HG03442 (cell line): ENCODE results near the gene RTN4RL2.

ENCODE experiments used
- ATAC-seq: cut with Tn5 transposase; IDR thresholded peaks from one replicate; pipeline ENCODE4 v1.9.1; 2021; ENCODE audit warnings: mild to moderate bottlenecking, moderate library complexity; ENCODE audit not compliant: unreplicated experiment

RTN4RL2 gene

GRCh38 chr11:57497303-57498247 lies 37.2 kb downstream of the RTN4RL2 start:
- ATAC-seq = no peak

DNA sequence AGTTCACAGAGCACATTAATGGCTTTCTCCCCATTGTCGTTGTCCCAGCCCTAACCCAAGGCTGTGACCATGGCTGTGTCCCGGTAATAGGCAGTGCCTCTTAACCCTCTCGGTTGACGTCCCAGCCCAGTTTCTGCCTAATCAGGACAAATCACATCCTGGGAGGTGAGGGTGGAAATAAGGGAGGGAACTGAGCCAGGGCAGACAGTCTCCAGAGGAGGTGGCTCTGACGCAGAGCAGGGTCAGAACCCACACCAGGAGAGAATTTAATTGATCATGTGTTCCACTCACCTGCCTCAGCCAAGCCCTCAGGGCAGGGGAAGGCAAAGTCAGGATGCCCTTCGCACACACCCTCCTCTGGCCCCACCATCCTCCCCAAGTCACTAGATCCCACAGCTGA lies 38.2 kb downstream of the RTN4RL2 start:
- ATAC-seq = no peak

GRCh38 chr11:57499413-57499982 lies 39.2 kb downstream of the RTN4RL2 start:
- peak; percentile 99 for ATAC-seq

- ATAC-seq = peak; percentile 11
Measured at GRCh38 chr11:57499983-57500461, 39.7 kb downstream of the RTN4RL2 start.

GRCh38 chr11:57500515-57500914 lies 40.2 kb downstream of the RTN4RL2 start:
- ATAC-seq = no peak

DNA sequence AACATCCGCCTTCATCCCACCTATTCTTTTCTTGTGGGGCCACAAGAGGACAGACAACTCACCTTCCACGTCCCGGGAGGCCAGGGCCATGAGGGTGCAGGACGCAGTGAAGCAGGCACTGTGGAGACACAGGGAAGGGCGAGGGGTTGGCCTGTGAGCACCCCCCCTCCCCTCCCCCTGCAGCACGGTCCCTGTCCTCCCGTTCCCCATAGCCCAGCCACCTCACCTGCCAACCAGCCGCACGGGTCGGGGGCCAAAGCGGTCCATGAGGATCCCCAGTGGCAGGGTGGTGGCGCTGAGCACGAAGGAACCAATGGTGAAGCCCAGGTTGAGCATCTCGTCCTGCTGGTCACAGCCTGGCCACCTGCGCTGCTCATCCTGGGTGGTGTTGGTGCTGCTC lies 40.6 kb downstream of the RTN4RL2 start:
- ATAC-seq = no peak

DNA sequence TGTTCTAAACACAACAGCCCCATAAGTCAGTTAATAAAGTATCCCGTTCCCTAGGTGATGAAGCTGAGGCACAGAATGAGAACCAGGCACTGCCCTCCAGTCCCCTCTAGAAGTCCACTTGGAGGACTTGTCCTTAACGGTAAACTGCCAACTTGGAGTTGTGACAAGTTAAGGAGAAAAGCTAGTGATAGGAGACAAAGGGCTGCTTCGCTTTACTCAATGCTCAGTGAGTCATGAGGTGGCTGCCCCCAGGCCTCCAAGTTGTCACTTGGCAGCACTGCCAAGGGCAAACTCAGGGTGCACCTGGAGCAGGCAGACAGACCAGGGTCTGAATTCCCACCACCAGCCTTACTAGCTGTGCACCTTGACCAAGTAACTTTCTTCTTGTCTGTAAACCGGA lies 41.6 kb downstream of the RTN4RL2 start:
- ATAC-seq = no peak

- ATAC-seq = no peak
Measured at GRCh38 chr11:57502376-57502775, 42.0 kb downstream of the RTN4RL2 start.

DNA sequence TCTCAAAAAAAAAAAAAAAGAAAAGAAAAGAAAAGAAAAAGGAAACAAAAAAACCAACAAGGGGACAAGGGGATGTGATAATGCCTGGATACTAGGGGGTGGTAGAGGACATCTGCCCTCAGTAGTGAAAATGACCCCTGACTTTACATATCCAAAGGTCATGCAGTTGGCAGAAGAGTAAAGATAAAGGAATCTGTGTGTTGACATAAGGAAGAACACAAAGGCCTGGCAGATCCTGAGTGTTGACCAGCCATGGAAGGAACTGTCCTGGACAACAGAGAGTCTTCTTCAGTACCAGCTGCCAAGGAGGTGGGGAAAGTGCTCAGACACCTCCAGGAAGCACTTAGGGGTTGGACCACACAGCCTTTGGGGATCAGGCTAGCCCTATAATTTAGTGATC lies 42.5 kb downstream of the RTN4RL2 start:
- ATAC-seq = no peak

DNA sequence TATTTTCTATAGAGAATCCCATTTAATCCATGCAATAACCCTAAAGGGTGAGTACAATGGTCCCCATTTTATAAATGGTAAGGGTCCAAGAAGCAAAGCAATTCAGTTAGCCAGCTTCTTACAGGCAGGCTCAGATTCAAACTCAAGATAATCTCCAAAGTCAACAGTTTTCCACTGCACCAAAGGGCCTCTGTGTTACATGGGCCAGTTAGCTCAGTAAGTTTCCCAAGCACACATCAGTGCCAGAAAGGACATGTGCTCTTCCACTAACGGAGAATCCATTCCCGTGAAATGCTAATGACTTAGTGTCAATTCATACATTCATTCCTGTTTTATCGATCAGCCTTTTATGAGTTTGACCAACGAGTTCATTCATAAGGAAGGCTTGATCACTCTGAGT lies 44.2 kb downstream of the RTN4RL2 start:
- no peak for ATAC-seq

DNA sequence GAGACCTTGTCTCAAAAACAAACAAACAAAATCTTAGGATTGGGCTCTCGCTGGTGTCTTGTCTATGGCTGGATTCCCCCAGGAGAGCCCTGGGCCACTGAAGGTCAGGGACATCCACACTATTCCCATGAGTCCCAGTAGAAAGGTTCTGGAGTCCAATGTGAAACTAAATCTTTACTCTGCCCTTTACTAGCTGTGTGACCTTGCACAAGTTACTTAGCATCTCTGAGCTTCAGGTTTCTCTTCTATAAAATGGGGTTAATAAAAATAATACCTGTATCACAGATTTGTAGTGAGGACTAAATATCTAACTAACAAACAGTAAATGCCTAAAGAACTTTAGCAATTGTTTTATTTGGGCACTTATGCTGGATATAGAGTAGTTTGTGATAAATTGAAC lies 46.2 kb downstream of the RTN4RL2 start:
- ATAC-seq = no peak

GRCh38 chr11:57508341-57509170 lies 48.2 kb downstream of the RTN4RL2 start:
- no peak for ATAC-seq

GRCh38 chr11:57511741-57512430 lies 51.6 kb downstream of the RTN4RL2 start:
- no peak for ATAC-seq

DNA sequence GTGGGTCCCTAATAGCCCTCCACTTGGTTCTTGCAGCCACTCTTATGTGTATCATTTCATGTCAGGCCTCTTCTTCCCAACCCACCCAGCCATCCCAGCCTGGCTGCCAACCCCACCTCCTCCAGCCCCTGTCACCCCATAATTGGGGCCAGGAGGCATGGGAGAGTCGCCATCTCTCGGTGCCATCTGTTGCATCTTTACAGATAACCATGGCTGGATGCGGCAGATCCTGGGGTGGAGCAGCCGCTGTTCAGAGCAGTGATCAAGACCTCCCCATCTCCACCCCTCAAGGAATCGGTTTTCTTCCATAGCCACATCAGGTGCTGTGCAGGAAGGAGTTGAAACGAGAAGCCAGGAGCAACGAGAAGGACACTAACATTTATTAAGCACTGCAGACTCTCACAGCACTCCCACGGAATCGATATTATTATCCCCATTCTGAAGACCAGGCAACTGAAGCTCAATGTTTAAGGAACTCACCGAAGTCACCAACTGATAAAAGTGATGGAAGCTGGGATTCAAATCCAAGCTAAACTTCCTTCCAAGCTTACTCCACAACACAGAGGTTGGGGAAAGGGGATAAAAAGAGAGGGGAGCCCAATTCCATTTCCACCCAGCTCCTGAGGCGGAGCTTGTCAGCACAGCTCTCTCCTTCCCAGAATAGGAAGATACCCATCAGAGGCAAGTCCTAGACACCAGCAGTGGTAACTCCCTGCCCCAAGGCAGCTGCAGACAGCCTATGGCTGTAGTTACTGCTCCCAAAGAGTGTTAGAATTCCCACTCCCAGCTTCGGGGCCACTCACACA lies 52.5 kb downstream of the RTN4RL2 start:
- ATAC-seq = no peak

DNA sequence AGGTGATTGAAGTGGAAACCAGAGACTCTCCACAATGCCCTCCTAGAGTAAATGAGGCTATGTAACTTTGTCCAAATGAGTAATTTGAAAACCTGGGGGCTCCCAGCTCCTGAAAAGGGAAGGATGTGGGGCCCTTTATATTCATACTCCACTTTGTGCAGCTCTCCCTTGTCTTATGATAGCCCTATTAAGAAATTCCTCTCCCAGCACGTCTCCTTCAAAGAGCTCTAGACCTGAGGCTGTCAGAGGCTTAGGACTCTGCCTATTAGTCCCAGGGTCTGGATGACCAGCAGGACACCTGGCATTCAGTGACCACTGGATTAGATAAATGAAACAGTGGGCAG lies 53.1 kb downstream of the RTN4RL2 start:
- ATAC-seq = no peak

DNA sequence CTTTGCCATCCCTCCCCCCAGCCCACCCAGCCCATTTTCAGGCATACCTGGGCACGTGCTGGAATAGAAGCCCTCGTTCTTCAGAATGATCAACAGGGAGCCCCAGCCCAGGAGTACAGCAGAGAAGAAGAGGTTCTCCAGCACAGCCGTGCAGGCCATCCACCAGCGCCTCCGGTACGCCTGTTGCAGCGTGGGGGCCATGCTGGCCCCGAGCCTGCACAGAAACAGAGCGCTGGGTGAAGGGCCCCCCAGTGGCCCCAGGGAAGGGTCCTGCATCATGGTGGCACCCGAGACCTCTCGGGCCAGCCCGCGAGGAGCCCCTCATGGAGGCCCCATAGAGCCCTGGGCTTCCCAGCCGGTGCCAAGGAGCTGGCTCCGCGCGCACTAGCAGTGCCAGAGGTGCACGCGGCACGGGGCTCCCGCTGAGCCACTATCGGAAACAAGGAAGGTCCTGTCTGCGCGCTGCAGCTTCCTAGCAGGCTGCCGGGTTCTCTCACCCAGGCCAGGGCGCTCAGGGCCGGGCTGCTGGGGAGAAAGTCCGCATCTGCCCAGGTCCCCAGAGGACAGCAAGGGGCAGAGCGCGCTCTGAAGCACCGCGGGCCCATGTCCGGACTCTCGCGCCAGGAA lies 53.7 kb downstream of the RTN4RL2 start:
- peak; percentile 28 for ATAC-seq

DNA sequence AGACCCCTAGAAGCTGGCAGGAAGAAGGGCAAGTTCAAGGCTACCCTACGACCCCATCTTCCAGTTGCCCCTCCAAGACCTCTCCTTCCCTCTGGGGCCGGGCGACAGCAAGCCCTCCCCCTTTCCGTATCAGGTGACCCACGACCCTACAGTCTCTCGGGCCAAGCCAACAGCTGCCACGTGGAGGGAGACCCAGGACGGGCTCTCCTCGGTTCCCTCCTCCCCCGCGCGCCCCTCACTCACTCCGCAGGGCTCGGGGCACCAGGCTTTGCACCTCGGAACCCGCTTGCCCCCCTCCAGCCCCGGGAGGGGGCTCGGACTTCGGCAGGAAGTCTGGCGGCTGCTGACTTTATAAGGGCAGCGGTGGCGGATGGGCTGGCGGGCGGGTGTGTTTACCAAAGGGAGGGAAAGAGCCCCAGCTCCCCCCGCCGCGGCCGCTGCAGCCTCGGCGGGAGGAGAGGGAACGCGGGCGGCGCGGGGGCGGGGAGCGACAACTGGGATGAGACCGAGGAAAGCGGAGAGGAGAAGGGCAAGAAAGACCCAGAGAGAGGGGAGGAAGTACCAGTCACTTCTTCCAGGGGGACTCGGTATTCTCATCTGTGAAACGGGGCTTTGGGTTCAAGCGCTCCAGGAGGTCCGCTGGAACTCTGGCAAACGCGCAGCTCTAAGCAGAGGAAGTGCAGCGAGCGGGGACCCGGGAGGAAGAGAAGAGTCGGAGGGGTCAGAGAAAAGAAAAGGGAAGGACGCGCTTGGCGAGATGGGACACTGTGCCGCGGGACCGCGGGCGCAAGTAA lies 54.4 kb downstream of the RTN4RL2 start:
- peak; percentile 40 for ATAC-seq

DNA sequence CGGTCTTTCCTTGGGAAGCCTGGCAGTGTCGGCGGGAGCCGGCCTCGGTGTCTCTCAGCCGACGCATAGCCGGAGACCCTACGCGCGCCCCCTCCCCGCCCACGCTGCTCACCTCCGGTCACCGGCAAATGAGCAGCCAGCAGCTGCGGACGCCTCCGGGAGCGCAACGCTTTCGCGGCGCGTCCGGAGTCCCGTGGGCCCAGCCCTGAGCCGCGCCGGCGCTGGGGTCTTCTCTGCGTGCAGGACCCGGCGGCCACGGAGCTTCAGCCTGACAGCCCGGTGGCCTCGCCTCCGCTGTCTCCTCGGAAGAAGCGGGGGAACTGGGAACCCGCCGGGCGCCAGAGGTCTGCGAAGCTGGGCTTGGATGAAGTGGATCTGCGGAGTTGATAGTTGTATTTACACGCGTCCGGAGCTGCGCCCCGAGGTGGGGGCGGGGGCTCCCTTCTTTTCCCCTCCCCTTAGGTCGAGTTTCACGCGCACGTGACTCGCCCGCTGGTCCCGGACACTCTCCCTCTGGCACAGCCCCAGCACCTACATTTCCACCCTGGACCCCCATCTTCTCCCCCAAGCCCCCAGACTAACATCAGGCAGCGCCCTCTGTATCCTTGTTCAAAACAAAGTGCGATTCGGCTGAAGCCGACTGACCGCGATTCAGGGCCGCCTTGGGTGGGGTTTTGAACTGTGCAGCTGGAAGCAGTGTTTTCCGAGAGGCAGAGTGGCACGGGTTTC lies 55.2 kb downstream of the RTN4RL2 start, which contains the start of gene SLC43A1:
SLC43A1 (minus strand) TSS at position 371 of the 729 bp plus-strand sequence. CDS start 1,591 bp downstream, outside the sequence.
- peak; percentile 39 for ATAC-seq
